Transverse colon (tissue), 4 donors: ENCODE results near the gene MPIG6B. TPM values are rescaled to one million over a fixed set of nuclear protein-coding genes. Genes with fewer than 3 reads are reported as not detected.

Experiments
- DNase-seq: peaks from one replicate; pipeline ENCODE4 v3.0.0-alpha.2; 2019
- H3K27ac ChIP-seq, 4 donors: fragments of 200-600 bp; sonication (generic); 2 replicates each; pipeline ENCODE4 v1.5.1; 2016 to 2018; ENCODE audit warnings: inconsistent platforms in 4 of 4
- H3K27me3 ChIP-seq: fragments of 200-600 bp; sonication (generic); 2 replicates; pipeline ENCODE4 v1.5.1; 2017; ENCODE audit warnings: inconsistent platforms
- H3K36me3 ChIP-seq, 4 donors: fragments of 200-600 bp; sonication (generic); 2 replicates each; pipeline ENCODE4 v1.5.1; 2017 to 2019; ENCODE audit warnings: inconsistent platforms in 4 of 4
- H3K4me1 ChIP-seq, 4 donors: fragments of 200-600 bp; sonication (generic); 2 replicates each; pipeline ENCODE4 v1.5.1; 2017 to 2020; ENCODE audit warnings: inconsistent platforms in 4 of 4
- H3K4me3 ChIP-seq, 4 donors: fragments of 200-600 bp; sonication (generic); 1 replicate in 1 of 4; 2 replicates in 3 of 4; pipeline versions ENCODE4 v1.5.1 to v1.6.1; 2017 to 2019; ENCODE audit warnings: inconsistent platforms in 4 of 4
- H3K9me3 ChIP-seq, 2 donors: fragments of 200-600 bp; sonication (generic); 2 replicates each; pipeline ENCODE4 v1.5.1; 2017 to 2019; ENCODE audit warnings: inconsistent platforms in 2 of 2
- EP300 ChIP-seq: sonication (generic); formaldehyde crosslinking; IDR thresholded peaks from one replicate; pipeline ENCODE4 v1.6.1; 2017; ENCODE audit warnings: antibody characterized with exemption, low read depth
- POLR2A ChIP-seq: fragments of 450-650 bp; IDR thresholded peaks from one replicate; pipeline ENCODE4 v1.6.1; 2016; ENCODE audit warnings: antibody characterized with exemption, mild to moderate bottlenecking, moderate library complexity
- POLR2AphosphoS5 ChIP-seq, 3 donors: sonication (generic); formaldehyde crosslinking; IDR thresholded peaks; one replicate each; pipeline ENCODE4 v1.6.1; 2016; ENCODE audit warnings: antibody characterized with exemption in 3 of 3
- WGBS, 2 donors: methylation state at CpG; one replicate each; pipeline ENCODE4 v1.1.5; 2018; ENCODE audit warnings: low coverage in 1 of 2; 5-methylcytosine and 5-hydroxymethylcytosine counted together
- in situ Hi-C, 4 donors: fragments of 200-750 bp; cut with MboI; loops; one replicate each; pipeline versions ENCODE4 v1.15.0 to v1.15.1; 2017; ENCODE audit warnings: low sequenced_read_pairs in 3 of 4, low pct_ligation_motif_present in 1 of 4, low pct_unique_long_range_greater_than_20kb in 1 of 4
- intact Hi-C: fragments of 100-400 bp; cut with DNase I; formaldehyde crosslinking; loops from one replicate; pipeline ENCODE4 v1.15.1; 2023; ENCODE audit warnings: low total_unique reads
- total RNA-seq, 4 donors: library from RNA; depleted of rRNA; stranded (reverse); fragments of >200 nt; gene quantifications; one replicate each; pipeline ENCODE4 v1.1.0, GENCODE V29; 2016
- TF ChIP-seq, protein P1 (sequence below), 5 experiments: fragments of 200-600 bp in 3 of 5; fragments of 450-650 bp in 2 of 5; sonication (generic) in 3 of 5; IDR thresholded peaks; 1 replicate in 2 of 5; 2 replicates in 3 of 5; pipeline ENCODE4 v1.5.1; 2016 to 2017; ENCODE audit warnings: antibody characterized with exemption in 5 of 5, inconsistent platforms in 3 of 5, mild to moderate bottlenecking in 2 of 5, moderate library complexity in 1 of 5

MPIG6B gene
- total RNA-seq, 4 donors from 2014 or later = 0.16 TPM; not detected in 3

DNA sequence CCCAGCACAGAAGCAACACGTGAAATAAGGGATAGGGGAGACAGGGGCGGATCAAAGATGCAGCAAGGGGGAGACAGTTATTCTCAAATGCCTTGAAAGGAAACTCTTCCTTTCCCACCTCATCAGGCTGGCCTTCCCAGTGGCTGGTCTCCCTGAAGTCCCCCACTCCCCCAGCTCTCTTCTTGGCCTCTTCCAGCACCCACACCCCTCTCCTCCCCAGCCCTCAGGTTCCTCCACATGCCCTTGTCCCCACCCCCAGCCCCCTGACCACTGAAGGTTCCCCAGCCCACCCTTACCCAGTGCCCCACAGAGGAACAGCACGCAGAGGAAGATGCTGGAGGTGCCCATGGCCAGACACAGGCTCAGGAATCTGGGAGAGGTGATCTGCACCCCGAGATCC lies 9.7 kb upstream of the MPIG6B start:
- intact Hi-C loops = no loop called here
- peak overlapping the region; percentile 38 to 64 (median 48) for H3K27ac ChIP-seq
- H3K4me3 ChIP-seq = no peak overlapping the region
- no peaks in the 10 kb centered on the region for H3K9me3 ChIP-seq
- no peaks in the 10 kb centered on the region for H3K36me3 ChIP-seq
- peaks cover 0 to 37% (median 24%) of the 10 kb centered on the region in 4 donors for H3K4me1 ChIP-seq
- 62 to 63% methylated on average over 2 to 4 of the region's 4 CpGs for WGBS, 2 donors
- no peaks in the 10 kb centered on the region for H3K27me3 ChIP-seq
- DNase-seq = no peak
- TF ChIP-seq, protein P1, sequence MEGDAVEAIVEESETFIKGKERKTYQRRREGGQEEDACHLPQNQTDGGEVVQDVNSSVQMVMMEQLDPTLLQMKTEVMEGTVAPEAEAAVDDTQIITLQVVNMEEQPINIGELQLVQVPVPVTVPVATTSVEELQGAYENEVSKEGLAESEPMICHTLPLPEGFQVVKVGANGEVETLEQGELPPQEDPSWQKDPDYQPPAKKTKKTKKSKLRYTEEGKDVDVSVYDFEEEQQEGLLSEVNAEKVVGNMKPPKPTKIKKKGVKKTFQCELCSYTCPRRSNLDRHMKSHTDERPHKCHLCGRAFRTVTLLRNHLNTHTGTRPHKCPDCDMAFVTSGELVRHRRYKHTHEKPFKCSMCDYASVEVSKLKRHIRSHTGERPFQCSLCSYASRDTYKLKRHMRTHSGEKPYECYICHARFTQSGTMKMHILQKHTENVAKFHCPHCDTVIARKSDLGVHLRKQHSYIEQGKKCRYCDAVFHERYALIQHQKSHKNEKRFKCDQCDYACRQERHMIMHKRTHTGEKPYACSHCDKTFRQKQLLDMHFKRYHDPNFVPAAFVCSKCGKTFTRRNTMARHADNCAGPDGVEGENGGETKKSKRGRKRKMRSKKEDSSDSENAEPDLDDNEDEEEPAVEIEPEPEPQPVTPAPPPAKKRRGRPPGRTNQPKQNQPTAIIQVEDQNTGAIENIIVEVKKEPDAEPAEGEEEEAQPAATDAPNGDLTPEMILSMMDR (IDR thresholded peaks at IDR 0.05) = no peak
- TF ChIP-seq POLR2AphosphoS5 (IDR thresholded peaks at IDR 0.05) (no peak), POLR2A (no peak), EP300 (no peak)
- in situ Hi-C loops = no loop called here

DNA sequence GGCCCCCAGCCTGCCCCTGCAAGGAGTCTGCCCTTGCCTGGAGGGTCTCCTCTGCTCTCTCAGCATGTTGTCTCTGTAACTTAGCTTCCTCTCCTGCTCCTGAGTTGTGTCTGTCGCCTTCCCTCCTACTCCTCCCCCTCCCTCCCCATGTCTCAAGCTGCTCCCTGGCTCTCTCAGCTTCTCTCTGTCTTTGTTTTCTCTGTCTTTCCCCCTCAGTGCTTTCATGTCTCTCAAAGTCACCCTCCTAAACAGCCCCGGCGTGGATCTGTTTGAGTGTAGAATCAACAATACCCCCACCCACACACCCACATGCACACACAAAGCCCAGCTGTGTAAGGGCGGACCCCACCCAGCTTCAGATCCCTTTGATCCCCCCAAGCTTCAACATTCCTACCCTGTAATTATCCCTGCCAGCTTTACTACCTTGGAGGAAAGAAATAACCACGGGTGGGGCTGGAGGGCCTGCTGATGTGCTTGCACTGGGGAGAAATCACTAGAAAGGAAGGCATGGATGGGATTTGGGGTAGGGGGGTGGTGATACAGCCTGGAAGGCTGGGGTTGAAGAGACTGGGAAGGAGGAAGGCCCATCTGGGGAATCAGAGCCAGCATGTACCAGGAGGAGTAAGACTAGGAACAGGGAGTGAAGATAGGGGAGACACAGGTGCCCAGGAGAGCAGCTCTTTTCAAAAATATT lies 9.0 kb upstream of the MPIG6B start:
- Histone ChIP-seq H3K4me1 (peaks cover 0 to 43% (median 31%) of the 10 kb centered on the region in 4 donors), H3K36me3 (no peaks in the 10 kb centered on the region)
- 20 to 23% methylated on average over 5 of the region's 5 CpGs for WGBS, 2 donors

DNA sequence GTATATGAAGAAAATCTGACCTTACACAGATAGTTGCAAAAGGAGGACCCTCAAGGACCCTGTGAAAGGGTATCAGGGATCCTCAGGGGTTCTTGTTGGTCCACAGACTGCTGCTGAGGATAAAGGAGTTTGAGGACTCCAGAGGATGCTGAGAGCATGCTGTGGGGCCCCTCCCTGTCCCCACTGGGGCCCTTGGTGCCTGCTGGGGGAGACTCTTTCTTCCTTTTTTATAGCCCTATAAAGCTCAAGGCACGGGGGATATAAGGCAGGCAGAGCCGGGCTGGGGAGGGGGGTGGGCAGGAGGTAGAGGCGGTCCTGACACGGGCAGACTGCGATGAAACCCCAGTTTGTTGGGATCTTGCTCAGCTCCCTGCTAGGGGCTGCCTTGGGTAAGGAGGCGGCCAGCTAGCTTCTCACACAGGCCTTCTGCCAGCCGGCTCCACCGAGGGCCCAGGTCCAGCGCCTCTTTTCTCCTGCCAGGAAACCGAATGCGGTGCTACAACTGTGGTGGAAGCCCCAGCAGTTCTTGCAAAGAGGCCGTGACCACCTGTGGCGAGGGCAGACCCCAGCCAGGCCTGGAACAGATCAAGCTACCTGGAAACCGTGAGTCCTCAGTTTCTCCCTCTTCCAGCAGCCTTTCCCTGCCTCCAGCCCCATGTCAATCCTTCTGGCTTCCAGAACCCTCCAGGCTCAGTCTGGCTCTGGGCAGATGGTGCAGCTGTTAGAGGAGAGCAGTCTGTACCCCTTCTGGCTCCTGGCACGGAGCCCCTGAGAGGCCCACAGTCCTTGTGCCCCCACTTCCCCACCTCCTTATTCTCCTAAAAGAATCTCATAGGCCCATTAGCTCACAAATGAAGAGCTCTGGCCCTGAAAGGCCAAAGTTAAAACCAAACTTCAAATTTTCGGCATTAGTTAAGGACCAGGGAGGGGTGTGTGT lies 7.9 kb upstream of the MPIG6B start, which contains the start of gene LY6G6D:
LY6G6D (plus strand) TSS at position 327 of the 937 bp plus-strand sequence; CDS start at position 335, 8 bp downstream.
- no peaks in the 10 kb centered on the region for H3K27me3 ChIP-seq
- in situ Hi-C loops (no loop called here), intact Hi-C loops (no loop called here)
- H3K4me1 ChIP-seq = peaks cover 0 to 45% (median 32%) of the 10 kb centered on the region in 4 donors
- H3K4me3 ChIP-seq = no peak within 1 kb of the TSS
- H3K36me3 ChIP-seq = no peaks in the 10 kb centered on the region
- no peaks in the 10 kb centered on the region for H3K9me3 ChIP-seq
- WGBS, 2 donors = 60% methylated on average over 9 of the region's 16 CpGs; no CpG with 5 or more reads in 1 of the 2 donors
- DNase-seq = no peak
- peak within 1 kb of the TSS; percentile 15 to 64 (median 44) for H3K27ac ChIP-seq
- TF ChIP-seq, protein P1 (IDR thresholded peaks at IDR 0.05) = no peak
- no peak for TF ChIP-seq EP300
- no peak for TF ChIP-seq POLR2AphosphoS5 (IDR thresholded peaks at IDR 0.05)
- TF ChIP-seq POLR2A = no peak

More for the DNA sequence above, 9.0 kb upstream of the MPIG6B start:
- no peak overlapping the region for H3K4me3 ChIP-seq
- TF ChIP-seq POLR2A (no peak), EP300 (no peak), POLR2AphosphoS5 (IDR thresholded peaks at IDR 0.05) (no peak)
- TF ChIP-seq, protein P1 (IDR thresholded peaks at IDR 0.05) = no peak
- peak; percentile 34 for DNase-seq
- H3K9me3 ChIP-seq = no peaks in the 10 kb centered on the region
- in situ Hi-C loops = no loop called here
- H3K27ac ChIP-seq = peak overlapping the region; percentile 38 to 64 (median 48)
- H3K27me3 ChIP-seq = no peaks in the 10 kb centered on the region
- intact Hi-C loops = no loop called here

DNA sequence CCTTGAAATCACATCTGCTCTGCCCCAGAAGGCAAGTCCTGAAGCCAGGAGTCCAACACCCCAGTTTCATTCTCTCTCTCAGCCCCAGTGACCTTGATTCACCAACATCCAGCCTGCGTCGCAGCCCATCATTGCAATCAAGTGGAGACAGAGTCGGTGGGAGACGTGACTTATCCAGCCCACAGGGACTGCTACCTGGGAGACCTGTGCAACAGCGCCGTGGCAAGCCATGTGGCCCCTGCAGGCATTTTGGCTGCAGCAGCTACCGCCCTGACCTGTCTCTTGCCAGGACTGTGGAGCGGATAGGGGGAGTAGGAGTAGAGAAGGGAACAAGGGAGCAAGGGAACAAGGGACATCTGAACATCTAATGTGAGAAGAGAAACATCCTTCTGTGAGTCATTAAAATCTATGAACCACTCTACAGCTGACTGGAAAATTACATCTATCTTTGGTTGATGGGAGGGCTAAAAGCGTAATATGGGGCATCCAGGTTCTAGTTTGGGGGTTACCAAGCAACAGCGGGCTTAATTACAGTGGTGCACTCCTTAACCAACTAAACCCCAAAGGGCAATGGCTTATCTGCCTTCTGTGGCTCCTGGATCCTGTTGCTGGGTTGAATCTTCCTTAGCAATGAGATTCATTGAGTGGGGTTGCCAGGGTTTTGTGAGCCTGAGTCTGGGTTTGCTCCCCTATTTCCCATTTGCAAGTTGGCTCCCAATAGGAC lies 5.5 kb upstream of the MPIG6B start:
- WGBS, 2 donors = 74 to 81% methylated on average over 5 to 10 of the region's 10 CpGs
- Histone ChIP-seq H3K27me3 (no peaks in the 10 kb centered on the region), H3K4me1 (peaks cover 0 to 36% (median 26%) of the 10 kb centered on the region in 4 donors), H3K9me3 (no peaks in the 10 kb centered on the region), H3K4me3 (no peak overlapping the region), H3K27ac (peak overlapping the region; percentile 13 to 63 (median 56)), H3K36me3 (no peaks in the 10 kb centered on the region)
- intact Hi-C loops = no loop called here
- in situ Hi-C loops = no loop called here
- TF ChIP-seq, protein P1 (IDR thresholded peaks at IDR 0.05) = no peak
- TF ChIP-seq POLR2A = no peak
- no peak for TF ChIP-seq POLR2AphosphoS5 (IDR thresholded peaks at IDR 0.05)
- no peak for TF ChIP-seq EP300
- no peak for DNase-seq
